Panc1 (cell line): Measurements from ENCODE around the gene GEMIN4. TPM values are rescaled to one million over a fixed set of nuclear protein-coding genes. Genes with fewer than 3 reads are reported as not detected.
"Not testable (repeated sequence)": the region's sequence is repeated elsewhere in the genome, so short reads cannot be mapped to it uniquely, and the experiment has no call there.

Source experiments
- ATAC-seq: fragments of 200-7000 bp; cut with Tn5 transposase; 2 replicates; pipeline ENCODE4 v1.9.1; 2020; ENCODE audit warnings: mild to moderate bottlenecking, moderate library complexity
- BruUV-seq: library from RNA; stranded (reverse); fragments of 400-500 nt; replicated peaks from 2 replicates; lab custom pipeline; 2021; lab: Mats Ljungman, UMichigan
- CTCF ChIA-PET: fragments of 300-600 bp; sonication (Branson Sonifier 250); formaldehyde crosslinking; loops from one replicate; lab custom pipeline; 2022; ENCODE audit warnings: antibody characterized with exemption; lab: Charles Lee
- POLR2A ChIA-PET: fragments of 300-600 bp; sonication (Branson Sonifier 250); formaldehyde crosslinking; loops from one replicate; lab custom pipeline; 2022; ENCODE audit warnings: antibody characterized with exemption; lab: Charles Lee
- DNase-seq: peaks from one replicate; pipeline ENCODE4 v3.0.0-alpha.2; 2010; ENCODE audit warnings: low read depth, low spot score
- H3K27ac ChIP-seq: 2 replicates; pipeline ENCODE4 v1.5.1; 2011; ENCODE audit warnings: mild to moderate bottlenecking, low read length, inconsistent platforms
- H3K27me3 ChIP-seq: fragments of 200-500 bp; sonication (Bioruptor generic); 2 replicates; pipeline ENCODE4 v1.6.0; 2014; ENCODE audit warnings: low read length, inconsistent platforms; ENCODE audit not compliant: control insufficient read depth, insufficient read depth
- H3K36me3 ChIP-seq: fragments of 200-500 bp; sonication (Bioruptor generic); 2 replicates; pipeline ENCODE4 v1.5.1; 2014; ENCODE audit warnings: inconsistent platforms, mild to moderate bottlenecking, low read length, moderate library complexity; ENCODE audit not compliant: control insufficient read depth, insufficient read depth
- H3K4me1 ChIP-seq: 2 replicates; pipeline ENCODE4 v1.5.1; 2011; ENCODE audit warnings: inconsistent platforms, mild to moderate bottlenecking, low read length, moderate library complexity; ENCODE audit not compliant: control insufficient read depth, insufficient read depth
- H3K4me3 ChIP-seq, 2 experiments: 2 replicates each; pipeline ENCODE4 v1.5.1; 2011 to 2012; ENCODE audit warnings: low read depth in 2 of 2, low read length in 2 of 2, mild to moderate bottlenecking in 2 of 2, inconsistent platforms in 1 of 2, moderate library complexity in 1 of 2
- H3K9me3 ChIP-seq: fragments of 200-500 bp; sonication (Bioruptor generic); 2 replicates; pipeline ENCODE4 v1.5.1; 2014; ENCODE audit warnings: low read depth, mild to moderate bottlenecking, inconsistent platforms, low read length, moderate library complexity; ENCODE audit not compliant: control insufficient read depth, insufficient read depth
- POLR2AphosphoS5 ChIP-seq: IDR thresholded peaks from 2 replicates; pipeline ENCODE4 v1.6.1; 2012; ENCODE audit warnings: mild to moderate bottlenecking, low read depth, low read length, moderate library complexity
- SIN3A ChIP-seq: IDR thresholded peaks from 2 replicates; pipeline ENCODE4 v1.6.1; 2012; ENCODE audit warnings: low read depth, mild to moderate bottlenecking, low read length, moderate library complexity, borderline replicate concordance; ENCODE audit not compliant: insufficient read depth
- TCF7L2 ChIP-seq: IDR thresholded peaks from 2 replicates; pipeline ENCODE4 v1.6.1; 2011; ENCODE audit warnings: mild to moderate bottlenecking, low read depth, low read length, inconsistent platforms
- in situ Hi-C: cut with HindIII; loops from 2 replicates; pipeline ENCODE4 v1.10.0; 2016; ENCODE audit warnings: low sequenced_read_pairs, low pct_unique_long_range_greater_than_20kb
- intact Hi-C: fragments of 100-400 bp; cut with micrococcal nuclease; formaldehyde crosslinking; loops from one replicate; pipeline ENCODE4 v1.10.0; 2022; ENCODE audit not compliant: unreplicated experiment
- total RNA-seq: library from RNA; stranded (reverse); gene quantifications from one replicate; pipeline ENCODE4 v1.2.1, GENCODE V29; 2021; ENCODE audit not compliant: unreplicated experiment
- TF ChIP-seq, protein P1 (sequence below): fragments of 450-650 bp; IDR thresholded peaks from 2 replicates; pipeline ENCODE4 v1.5.1; 2017; ENCODE audit warnings: mild to moderate bottlenecking
- TF ChIP-seq, protein P2 (sequence below), 2 experiments: IDR thresholded peaks; 2 replicates each; pipeline ENCODE4 v1.6.1; 2011 to 2012; ENCODE audit warnings: low read depth in 2 of 2, control low read depth in 1 of 2, low read length in 1 of 2, mild to moderate bottlenecking in 1 of 2, moderate library complexity in 1 of 2; ENCODE audit not compliant: insufficient read depth in 1 of 2

GEMIN4 gene
- total RNA-seq, 1 experiment from 2014 or later: 34.9 TPM

DNA sequence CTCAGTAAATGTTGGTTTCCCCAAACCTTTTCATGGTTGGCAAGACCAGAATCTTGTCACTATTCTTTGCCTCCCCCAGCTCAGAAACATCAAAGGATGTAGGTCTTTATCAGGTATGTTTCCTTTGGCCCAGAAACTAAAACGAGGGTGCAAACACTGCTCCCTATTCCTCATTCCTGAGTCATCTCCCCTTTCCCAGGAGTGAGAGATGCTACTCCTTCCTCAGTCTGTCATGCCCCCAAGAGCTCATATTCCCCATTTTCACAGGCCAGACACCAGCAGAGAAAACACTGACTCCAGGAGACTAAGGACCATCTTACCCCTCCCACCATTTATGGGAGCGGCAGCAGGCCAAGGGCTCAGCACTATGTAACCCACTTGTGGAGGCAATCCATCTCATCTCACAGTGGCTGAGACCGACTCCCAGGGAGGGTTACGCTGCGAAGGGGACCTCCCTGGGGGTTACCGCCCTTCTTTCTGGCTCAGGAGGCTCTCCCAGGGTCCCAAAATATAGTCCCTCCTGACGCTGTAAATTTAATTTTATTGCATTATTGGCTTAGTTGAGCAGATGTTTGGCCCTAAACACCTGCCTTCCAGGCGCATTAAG, 1.5 kb downstream of the GEMIN4 start:
- POLR2A ChIA-PET: no interaction called here
- no TSS peak for BruUV-seq
- in situ Hi-C loops: no loop called here

DNA sequence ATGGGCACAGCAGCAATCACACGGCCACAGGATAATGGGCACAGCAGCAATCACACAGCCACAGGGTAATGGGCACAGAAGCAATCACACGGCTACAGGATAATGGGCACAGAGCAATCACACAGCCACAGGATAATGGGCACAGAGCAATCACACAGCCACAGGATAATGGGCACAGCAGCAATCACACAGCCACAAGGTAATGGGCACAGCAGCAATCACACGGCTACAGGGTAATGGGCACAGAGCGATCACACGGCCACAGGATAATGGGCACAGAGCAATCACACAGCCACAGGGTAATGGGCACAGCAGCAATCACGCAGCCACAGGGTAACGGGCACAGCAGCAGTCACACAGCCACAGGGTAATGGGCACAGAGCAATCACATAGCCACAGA, 2.7 kb downstream of the GEMIN4 start:
- CTCF ChIA-PET, H3K27me3 ChIP-seq, BruUV-seq, POLR2A ChIA-PET, H3K9me3 ChIP-seq, ATAC-seq, intact Hi-C loops, H3K27ac ChIP-seq, DNase-seq, in situ Hi-C loops, H3K4me1 ChIP-seq, H3K4me3 ChIP-seq: not testable (repeated sequence)
- H3K36me3 ChIP-seq: peaks cover 12% of the 10 kb centered on the region

More for the DNA sequence above, 1.5 kb downstream of the GEMIN4 start:
- Histone ChIP-seq H3K27ac (peak overlapping the region; percentile 81), H3K4me1 (peaks cover 4% of the 10 kb centered on the region), H3K36me3 (peaks cover 12% of the 10 kb centered on the region), H3K27me3 (no peaks in the 10 kb centered on the region), H3K4me3 (peak overlapping the region; percentile 76 to 83), H3K9me3 (no peaks in the 10 kb centered on the region)
- TF ChIP-seq, protein P1, sequence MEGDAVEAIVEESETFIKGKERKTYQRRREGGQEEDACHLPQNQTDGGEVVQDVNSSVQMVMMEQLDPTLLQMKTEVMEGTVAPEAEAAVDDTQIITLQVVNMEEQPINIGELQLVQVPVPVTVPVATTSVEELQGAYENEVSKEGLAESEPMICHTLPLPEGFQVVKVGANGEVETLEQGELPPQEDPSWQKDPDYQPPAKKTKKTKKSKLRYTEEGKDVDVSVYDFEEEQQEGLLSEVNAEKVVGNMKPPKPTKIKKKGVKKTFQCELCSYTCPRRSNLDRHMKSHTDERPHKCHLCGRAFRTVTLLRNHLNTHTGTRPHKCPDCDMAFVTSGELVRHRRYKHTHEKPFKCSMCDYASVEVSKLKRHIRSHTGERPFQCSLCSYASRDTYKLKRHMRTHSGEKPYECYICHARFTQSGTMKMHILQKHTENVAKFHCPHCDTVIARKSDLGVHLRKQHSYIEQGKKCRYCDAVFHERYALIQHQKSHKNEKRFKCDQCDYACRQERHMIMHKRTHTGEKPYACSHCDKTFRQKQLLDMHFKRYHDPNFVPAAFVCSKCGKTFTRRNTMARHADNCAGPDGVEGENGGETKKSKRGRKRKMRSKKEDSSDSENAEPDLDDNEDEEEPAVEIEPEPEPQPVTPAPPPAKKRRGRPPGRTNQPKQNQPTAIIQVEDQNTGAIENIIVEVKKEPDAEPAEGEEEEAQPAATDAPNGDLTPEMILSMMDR: no peak
- no peak for TF ChIP-seq SIN3A
- TF ChIP-seq, protein P2, sequence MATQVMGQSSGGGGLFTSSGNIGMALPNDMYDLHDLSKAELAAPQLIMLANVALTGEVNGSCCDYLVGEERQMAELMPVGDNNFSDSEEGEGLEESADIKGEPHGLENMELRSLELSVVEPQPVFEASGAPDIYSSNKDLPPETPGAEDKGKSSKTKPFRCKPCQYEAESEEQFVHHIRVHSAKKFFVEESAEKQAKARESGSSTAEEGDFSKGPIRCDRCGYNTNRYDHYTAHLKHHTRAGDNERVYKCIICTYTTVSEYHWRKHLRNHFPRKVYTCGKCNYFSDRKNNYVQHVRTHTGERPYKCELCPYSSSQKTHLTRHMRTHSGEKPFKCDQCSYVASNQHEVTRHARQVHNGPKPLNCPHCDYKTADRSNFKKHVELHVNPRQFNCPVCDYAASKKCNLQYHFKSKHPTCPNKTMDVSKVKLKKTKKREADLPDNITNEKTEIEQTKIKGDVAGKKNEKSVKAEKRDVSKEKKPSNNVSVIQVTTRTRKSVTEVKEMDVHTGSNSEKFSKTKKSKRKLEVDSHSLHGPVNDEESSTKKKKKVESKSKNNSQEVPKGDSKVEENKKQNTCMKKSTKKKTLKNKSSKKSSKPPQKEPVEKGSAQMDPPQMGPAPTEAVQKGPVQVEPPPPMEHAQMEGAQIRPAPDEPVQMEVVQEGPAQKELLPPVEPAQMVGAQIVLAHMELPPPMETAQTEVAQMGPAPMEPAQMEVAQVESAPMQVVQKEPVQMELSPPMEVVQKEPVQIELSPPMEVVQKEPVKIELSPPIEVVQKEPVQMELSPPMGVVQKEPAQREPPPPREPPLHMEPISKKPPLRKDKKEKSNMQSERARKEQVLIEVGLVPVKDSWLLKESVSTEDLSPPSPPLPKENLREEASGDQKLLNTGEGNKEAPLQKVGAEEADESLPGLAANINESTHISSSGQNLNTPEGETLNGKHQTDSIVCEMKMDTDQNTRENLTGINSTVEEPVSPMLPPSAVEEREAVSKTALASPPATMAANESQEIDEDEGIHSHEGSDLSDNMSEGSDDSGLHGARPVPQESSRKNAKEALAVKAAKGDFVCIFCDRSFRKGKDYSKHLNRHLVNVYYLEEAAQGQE (IDR thresholded peaks at IDR 0.05; ENCODE audit: insufficient read depth in 1 of 2, low read depth in 2 of 2, low read length in 1 of 2): no peak
- TF ChIP-seq TCF7L2: no peak
- TF ChIP-seq POLR2AphosphoS5: no peak
- CTCF ChIA-PET: no interaction called here
- ATAC-seq (no peak), DNase-seq (no peak)
- intact Hi-C loops: no loop called here

DNA sequence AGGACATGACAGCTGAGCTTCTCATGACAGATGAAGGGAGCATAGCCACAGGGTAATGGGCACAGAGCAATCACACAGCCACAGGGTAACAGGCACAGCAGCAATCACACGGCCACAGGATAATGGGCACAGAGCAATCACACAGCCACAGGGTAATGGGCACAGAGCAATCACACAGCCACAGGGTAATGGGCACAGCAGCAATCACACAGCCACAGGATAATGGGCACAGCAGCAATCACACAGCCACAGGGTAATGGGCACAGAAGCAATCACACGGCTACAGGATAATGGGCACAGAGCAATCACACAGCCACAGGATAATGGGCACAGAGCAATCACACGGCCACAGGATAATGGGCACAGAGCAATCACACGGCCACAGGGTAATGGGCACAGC, 3.5 kb downstream of the GEMIN4 start:
- BruUV-seq, H3K9me3 ChIP-seq, CTCF ChIA-PET, intact Hi-C loops, H3K4me3 ChIP-seq, H3K27ac ChIP-seq, DNase-seq, in situ Hi-C loops, ATAC-seq, POLR2A ChIA-PET, H3K4me1 ChIP-seq, H3K27me3 ChIP-seq: not testable (repeated sequence)
- H3K36me3 ChIP-seq: peaks cover 12% of the 10 kb centered on the region
